ENCODE results near the gene ZNF787. TPM values are rescaled to one million over a fixed set of nuclear protein-coding genes. Genes with fewer than 3 reads are reported as not detected.

ZNF787 gene
- total and polyA plus RNA-seq, 2 of the 4 experiments (the other 2 are of a cell fraction): 4.8 to 11.2 TPM

- no peak overlapping the region for H3K23ac ChIP-seq (ENCODE audit: low read depth, low read length)
- no peaks in the 10 kb centered on the region for H3K9me3 ChIP-seq (ENCODE audit: control insufficient read depth, insufficient read depth, low read length)
- H4K8ac ChIP-seq (ENCODE audit: low read depth in 2 of 2, low read length in 2 of 2): peak overlapping the region in 1 of 2 experiments; percentile 10; a peak in 1 of 4 replicates
- no peaks in the 10 kb centered on the region for H3K36me3 ChIP-seq (ENCODE audit: control insufficient read depth, insufficient read depth, low read length)
- H3K56ac ChIP-seq (ENCODE audit: extremely low read depth, insufficient read depth, low read length): no peak overlapping the region
- H2AK9ac ChIP-seq (replicated peaks; ENCODE audit: low read depth, low read length, poor library complexity): no peak overlapping the region
- H3K14ac ChIP-seq (replicated peaks; ENCODE audit: low read depth, low read length): no peak overlapping the region
- dilution Hi-C loops (cut with HindIII; ENCODE audit: low sequenced_read_pairs, unreplicated experiment): no loop called here
- H3K4ac ChIP-seq (ENCODE audit: low read depth, low read length): no peak overlapping the region
- H3K18ac ChIP-seq (ENCODE audit: low read depth, low read length): no peak overlapping the region
- H2BK5ac ChIP-seq (ENCODE audit: low read depth, low read length, poor library complexity, severe bottlenecking): no peak overlapping the region
- no peak overlapping the region for H2AK5ac ChIP-seq (ENCODE audit: low read depth, low read length)
- H2BK15ac ChIP-seq (ENCODE audit: low read depth, low read length): no peak overlapping the region
- H3K79me1 ChIP-seq (ENCODE audit: low read depth in 1 of 2, low read length in 2 of 2): no peaks in the 10 kb centered on the region
- no TSS peak for BruUV-seq (replicated peaks)
- H4K5ac ChIP-seq (ENCODE audit: low read depth, low read length): no peak overlapping the region
- H3K4me1 ChIP-seq (ENCODE audit: control insufficient read depth, insufficient read depth, low read length): 0 out of 2 replicates have a peak, but pooled peaks cover 2% of the 10 kb centered on the region
- WGBS, 2 experiments (ENCODE audit: extremely low coverage in 2 of 2, insufficient read length in 1 of 2): 83% methylated on average over 1 of the region's 16 CpGs; no CpG with 5 or more reads in 1 of the 2 experiments
- DNase-seq (no peak), ATAC-seq (ENCODE audit: low read depth) (no peak)
- intact Hi-C loops (cut with micrococcal nuclease): no loop called here
- TF ChIP-seq RAD21 (IDR thresholded peaks at IDR 0.05; ENCODE audit: low read length) (no peak), MAZ (IDR thresholded peaks at IDR 0.05; ENCODE audit: borderline replicate concordance, low read depth, low read length) (no peak), SMC3 (IDR thresholded peaks at IDR 0.05; ENCODE audit: low read depth, low read length) (no peak), CEBPB (IDR thresholded peaks at IDR 0.05; ENCODE audit: low read depth, low read length) (no peak)
- no peaks in the 10 kb centered on the region for H3K27me3 ChIP-seq (ENCODE audit: control insufficient read depth, insufficient read depth, low read length)
- H3K27ac ChIP-seq (ENCODE audit: insufficient read depth, low read length): no peak overlapping the region
- H2AFZ ChIP-seq (replicated peaks; ENCODE audit: low read length, poor library complexity): peak overlapping the region; percentile 34
- no peak overlapping the region for H3K9ac ChIP-seq (ENCODE audit: low read depth, low read length)
- CTCF ChIA-PET: no interaction called here
- no peak overlapping the region for H2BK20ac ChIP-seq (ENCODE audit: low read depth, low read length)
- POLR2A ChIA-PET (ENCODE audit: unreplicated experiment): no interaction called here
- H3K9me1 ChIP-seq (ENCODE audit: insufficient read depth, low read length): peaks cover 6% of the 10 kb centered on the region
- no peak overlapping the region for H4K91ac ChIP-seq (ENCODE audit: insufficient read depth, low read depth, low read length)
- H3K4me2 ChIP-seq (ENCODE audit: low read depth, low read length): no peak overlapping the region
- in situ Hi-C loops (cut with MboI; ENCODE audit: low sequenced_read_pairs): loop anchor here (25.0 kb wide), 2 partner anchors 439 to 1664 kb away; partner anchors contain the start of genes CDC42EP5, EPN1 and LENG9
- H4K20me1 ChIP-seq (ENCODE audit: insufficient read depth, low read length): no peaks in the 10 kb centered on the region
- no peak overlapping the region for H3K4me3 ChIP-seq (ENCODE audit: insufficient read depth, low read depth, low read length)
- H2BK120ac ChIP-seq (ENCODE audit: low read depth, low read length): no peak overlapping the region
Observed at GRCh38 chr19:56125806-56126590, 4.9 kb upstream of the ZNF787 start.

Data from IMR-90 (cell line).